Measurements from ENCODE around the gene NAGPA. TPM values are rescaled to one million over a fixed set of nuclear protein-coding genes. Genes with fewer than 3 reads are reported as not detected.

Gene NAGPA
- total and polyA plus RNA-seq, 2 of the 13 experiments (the other 11 are each of a cell fraction or from before 2014, with no cell fraction given), result 27.1 to 60.3 TPM

- TF ChIP-seq HMGXB3 (CRISPR knock-in tag; IDR thresholded peaks at IDR 0.05; ENCODE audit: borderline replicate concordance) (peak; percentile 74; the same call in 1 of the 2 replicates), ZNF615 (CRISPR knock-in tag; IDR thresholded peaks at IDR 0.05; ENCODE audit: borderline replicate concordance) (no peak), SSRP1 (CRISPR knock-in tag; IDR thresholded peaks at IDR 0.05) (no peak), ZNF331 (CRISPR knock-in tag; IDR thresholded peaks at IDR 0.05) (peak; percentile 96), TERF1 (CRISPR knock-in tag; IDR thresholded peaks at IDR 0.05) (no peak), STAT5B (CRISPR knock-in tag; IDR thresholded peaks at IDR 0.05) (peak; percentile 92), ZNF230 (CRISPR knock-in tag; IDR thresholded peaks at IDR 0.05) (no peak), THAP11 (CRISPR knock-in tag; IDR thresholded peaks at IDR 0.05) (peak; percentile 87), NR3C1 (CRISPR knock-in tag; IDR thresholded peaks at IDR 0.05) (peak; percentile 10; the same call in 1 of the 2 replicates), MTERF4 (CRISPR knock-in tag; IDR thresholded peaks at IDR 0.05) (no peak; the same call in 1 of the 2 replicates), GABPB1 (CRISPR knock-in tag; IDR thresholded peaks at IDR 0.05) (peak; percentile 91), POLR2AphosphoS2 (IDR thresholded peaks at IDR 0.05; ENCODE audit: low read depth, low read length) (no peak), TCF7L2 (IDR thresholded peaks at IDR 0.05; ENCODE audit: low read depth, low read length) (no peak), E2F2 (CRISPR knock-in tag; IDR thresholded peaks at IDR 0.05; ENCODE audit: borderline replicate concordance) (peak; percentile 82; the same call in 1 of the 2 replicates), ZBTB20 (CRISPR knock-in tag; IDR thresholded peaks at IDR 0.05; ENCODE audit: borderline replicate concordance, low read depth) (peak; percentile 92), ZHX1 (CRISPR knock-in tag; IDR thresholded peaks at IDR 0.05; ENCODE audit: low read depth) (peak; percentile 91), SOX13 (IDR thresholded peaks at IDR 0.05) (0 out of 2 replicates have a peak, but pooled peaks have one; percentile 17), SOX13 (CRISPR knock-in tag; conservative IDR thresholded peaks at IDR 0.05 in 1 of 2, IDR thresholded peaks at IDR 0.05 in 1 of 2) (no peak; a peak in 2 of 4 replicates), ZNF747 (CRISPR knock-in tag; IDR thresholded peaks at IDR 0.05; ENCODE audit: borderline replicate concordance) (peak; percentile 81; the same call in 1 of the 2 replicates)
Observed at GRCh38 chr16:5071681-5072333, 38.1 kb upstream of the NAGPA start, which contains the start of gene ALG1 (continued).

Data from HepG2 (cell line).